GM23338 (cell line): ENCODE results near the gene BCL2L13. TPM values are rescaled to one million over a fixed set of nuclear protein-coding genes. Genes with fewer than 3 reads are reported as not detected.

ENCODE experiments used
- ATAC-seq: fragments of 200-7000 bp; cut with Tn5 transposase; 3 replicates; pipeline ENCODE4 v1.9.1; 2020
- DNase-seq: peaks from one replicate; pipeline ENCODE4 v3.0.0-alpha.2; 2015; ENCODE audit warnings: low spot score
- H2AFZ ChIP-seq: fragments of 200-600 bp; sonication (generic); 2 replicates; pipeline ENCODE4 v1.8.0; 2016; ENCODE audit warnings: antibody characterized with exemption, mild to moderate bottlenecking, moderate library complexity
- H3F3A ChIP-seq: fragments of 200-600 bp; sonication (generic); replicated peaks from 2 replicates; pipeline ENCODE4 v1.8.0; 2017; ENCODE audit warnings: antibody characterized with exemption, mixed run types, low read depth
- H3K27ac ChIP-seq: fragments of 200-600 bp; sonication (generic); 2 replicates; pipeline ENCODE4 v1.6.1; 2016; ENCODE audit warnings: low read depth
- H3K27me3 ChIP-seq: fragments of 200-600 bp; sonication (generic); 2 replicates; pipeline ENCODE4 v1.8.0; 2016; ENCODE audit warnings: mild to moderate bottlenecking, mixed run types, moderate library complexity; ENCODE audit not compliant: insufficient read depth
- H3K36me3 ChIP-seq: fragments of 200-600 bp; sonication (generic); 2 replicates; pipeline ENCODE4 v1.8.0; 2016; ENCODE audit warnings: mild to moderate bottlenecking; ENCODE audit not compliant: insufficient read depth
- H3K4me1 ChIP-seq: fragments of 200-600 bp; sonication (generic); 2 replicates; pipeline ENCODE4 v1.8.0; 2016; ENCODE audit warnings: mild to moderate bottlenecking, moderate library complexity; ENCODE audit not compliant: insufficient read depth
- H3K4me2 ChIP-seq: fragments of 200-600 bp; sonication (generic); 2 replicates; pipeline ENCODE4 v1.7.1; 2017; ENCODE audit warnings: mixed run types
- H3K4me3 ChIP-seq: fragments of 200-600 bp; sonication (generic); 2 replicates; pipeline ENCODE4 v1.6.1; 2016; ENCODE audit warnings: mixed run types
- H3K79me2 ChIP-seq: fragments of 200-600 bp; sonication (generic); replicated peaks from 2 replicates; pipeline ENCODE4 v1.8.0; 2017; ENCODE audit warnings: mild to moderate bottlenecking; ENCODE audit not compliant: insufficient read depth
- H3K9me2 ChIP-seq: fragments of 200-600 bp; sonication (generic); 2 replicates; pipeline ENCODE4 v1.8.0; 2017; ENCODE audit not compliant: insufficient read depth
- H4K20me1 ChIP-seq: fragments of 200-600 bp; sonication (generic); replicated peaks from 2 replicates; pipeline ENCODE4 v1.8.0; 2017; ENCODE audit warnings: mild to moderate bottlenecking; ENCODE audit not compliant: insufficient read depth
- H3K27ac Mint-ChIP-seq: 2 replicates; pipeline ENCODE4 v1.8.0; 2020; ENCODE audit warnings: inconsistent platforms, mild to moderate bottlenecking, moderate library complexity, mixed read lengths
- H3K27me3 Mint-ChIP-seq: 3 replicates; pipeline ENCODE4 v1.8.0; 2022; ENCODE audit warnings: low read depth, mild to moderate bottlenecking, moderate library complexity, mixed read lengths, inconsistent platforms; ENCODE audit not compliant: insufficient read depth, poor library complexity
- H3K36me3 Mint-ChIP-seq: 3 replicates; pipeline ENCODE4 v1.8.0; 2021; ENCODE audit warnings: low read depth, mild to moderate bottlenecking, inconsistent platforms, moderate library complexity, mixed read lengths
- H3K4me1 Mint-ChIP-seq: 3 replicates; pipeline ENCODE4 v1.8.0; 2020; ENCODE audit warnings: mild to moderate bottlenecking, inconsistent platforms, mixed read lengths
- H3K4me3 Mint-ChIP-seq: 3 replicates; pipeline ENCODE4 v1.8.0; 2021; ENCODE audit warnings: moderate library complexity, mild to moderate bottlenecking, inconsistent platforms, mixed read lengths
- H3K9me3 Mint-ChIP-seq: 3 replicates; pipeline ENCODE4 v1.8.0; 2020; ENCODE audit warnings: moderate library complexity, mild to moderate bottlenecking, inconsistent platforms, mixed read lengths
- CREB1 ChIP-seq: fragments of 250-450 bp; sonication (Bioruptor Pico); IDR thresholded peaks from 2 replicates; pipeline ENCODE4 v1.5.0; 2020; ENCODE audit warnings: low read depth, mild to moderate bottlenecking, moderate library complexity
- ETS1 ChIP-seq: IDR thresholded peaks from 2 replicates; pipeline ENCODE4 v1.6.1; 2016; ENCODE audit warnings: antibody characterized with exemption
- EZH2 ChIP-seq: fragments of 200-600 bp; sonication (generic); IDR thresholded peaks from one replicate; pipeline ENCODE4 v1.8.0; 2017; ENCODE audit warnings: antibody characterized with exemption, mild to moderate bottlenecking, low read depth; ENCODE audit not compliant: unreplicated experiment
- EZH2phosphoT487 ChIP-seq: fragments of 200-600 bp; sonication (generic); IDR thresholded peaks from one replicate; pipeline ENCODE4 v1.8.1; 2018; ENCODE audit warnings: antibody characterized with exemption; ENCODE audit not compliant: unreplicated experiment
- JUNB ChIP-seq: IDR thresholded peaks from one replicate; pipeline ENCODE4 v1.6.1; 2016; ENCODE audit warnings: antibody characterized with exemption; ENCODE audit not compliant: unreplicated experiment
- NANOG ChIP-seq: IDR thresholded peaks from 2 replicates; pipeline ENCODE4 v1.6.1; 2016; ENCODE audit warnings: antibody characterized with exemption, borderline replicate concordance
- REST ChIP-seq: IDR thresholded peaks from one replicate; pipeline ENCODE4 v1.6.1; 2018; ENCODE audit warnings: antibody characterized with exemption; ENCODE audit not compliant: unreplicated experiment
- ZNF331 ChIP-seq: fragments of 250-450 bp; sonication (Bioruptor Pico); IDR thresholded peaks from 2 replicates; pipeline ENCODE4 v1.5.0; 2020; ENCODE audit warnings: low read depth, mild to moderate bottlenecking, moderate library complexity
- ZNF462 ChIP-seq: fragments of 250-450 bp; sonication (Bioruptor Pico); IDR thresholded peaks from 2 replicates; pipeline ENCODE4 v1.5.0; 2020; ENCODE audit warnings: mild to moderate bottlenecking, moderate library complexity
- polyA plus RNA-seq: library from polyadenylated mRNA; unstranded; fragments of >200 nt; fragmentation: Nextera tagmentation; extraction: Ambion mirVana; gene quantifications from 2 replicates; pipeline ENCODE4 v1.2.1, GENCODE V29; 2016
- total RNA-seq: library from RNA; depleted of rRNA; stranded (reverse); fragments of >200 nt; shearing (Covaris generic); gene quantifications from 2 replicates; pipeline ENCODE4 v1.2.3, GENCODE V29; 2014

BCL2L13 gene
- total and polyA plus RNA-seq, 2 experiments from 2014 or later = 22.4 to 32.3 TPM

GRCh38 chr22:17601031-17601430 is 37.5 kb upstream of the BCL2L13 start:
- no peak for TF ChIP-seq ZNF462
- TF ChIP-seq REST = no peak
- no peak for TF ChIP-seq EZH2
- TF ChIP-seq EZH2phosphoT487 = no peak
- no peak for TF ChIP-seq CREB1 (CRISPR knock-in tag)
- TF ChIP-seq JUNB = no peak
- TF ChIP-seq ZNF331 (CRISPR knock-in tag) = no peak
- TF ChIP-seq ETS1 = no peak
- TF ChIP-seq NANOG = no peak
- DNase-seq (no peak), ATAC-seq (no peak)
- H3K36me3 Mint-ChIP-seq = peaks cover 40% of the 10 kb centered on the region
- H3K27ac ChIP-seq = no peak overlapping the region
- peaks cover 36% of the 10 kb centered on the region for H3K36me3 ChIP-seq
- no peaks in the 10 kb centered on the region for H3K4me1 ChIP-seq
- H4K20me1 ChIP-seq = peaks cover 8% of the 10 kb centered on the region
- H2AFZ ChIP-seq = no peak overlapping the region
- no peak overlapping the region for H3K27ac Mint-ChIP-seq
- no peaks in the 10 kb centered on the region for H3K9me2 ChIP-seq
- no peaks in the 10 kb centered on the region for H3K27me3 Mint-ChIP-seq
- no peak overlapping the region for H3K4me3 Mint-ChIP-seq
- no peaks in the 10 kb centered on the region for H3K27me3 ChIP-seq
- H3K9me3 Mint-ChIP-seq = no peaks in the 10 kb centered on the region
- H3K79me2 ChIP-seq = peaks cover 2% of the 10 kb centered on the region; the same call in 1 of the 2 replicates
- H3K4me1 Mint-ChIP-seq = no peaks in the 10 kb centered on the region
- H3K4me2 ChIP-seq = no peak overlapping the region
- no peak overlapping the region for H3K4me3 ChIP-seq
- H3F3A ChIP-seq = peaks cover 7% of the 10 kb centered on the region; the same call in 1 of the 2 replicates
